HUDEP-2 (cell line): ENCODE measurements around the gene AS3MT.
"Not testable (repeated sequence)": the region's sequence is repeated elsewhere in the genome, so short reads cannot be mapped to it uniquely, and the experiment has no call there.

Source experiments
- DNase-seq, 76 experiments: peaks; one replicate each; lab custom pipeline; 2025; ENCODE audit not compliant: unreplicated experiment in 76 of 76; lab: John Stamatoyannopoulos, UW

AS3MT gene

DNA sequence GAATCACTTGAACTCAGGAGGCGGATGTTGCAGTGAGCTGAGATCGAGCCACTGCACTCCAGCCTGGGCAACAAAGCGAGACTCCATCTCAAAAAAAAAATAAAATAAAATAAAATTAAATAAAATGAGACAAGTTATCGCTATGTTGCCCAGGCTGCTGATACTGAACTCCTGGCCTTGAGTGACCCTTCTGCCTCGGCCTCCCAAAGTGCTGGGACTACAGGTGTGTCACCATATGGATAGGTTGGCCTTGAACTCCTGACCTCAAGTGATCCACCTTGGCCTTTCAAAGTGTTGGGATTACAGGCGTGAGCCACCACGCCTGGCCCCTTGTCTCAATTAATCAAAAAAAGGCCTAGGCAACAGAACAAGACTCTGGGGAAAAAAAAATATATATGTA lies 16.0 kb upstream of the AS3MT start:
- DNase-seq = not testable (repeated sequence)

DNA sequence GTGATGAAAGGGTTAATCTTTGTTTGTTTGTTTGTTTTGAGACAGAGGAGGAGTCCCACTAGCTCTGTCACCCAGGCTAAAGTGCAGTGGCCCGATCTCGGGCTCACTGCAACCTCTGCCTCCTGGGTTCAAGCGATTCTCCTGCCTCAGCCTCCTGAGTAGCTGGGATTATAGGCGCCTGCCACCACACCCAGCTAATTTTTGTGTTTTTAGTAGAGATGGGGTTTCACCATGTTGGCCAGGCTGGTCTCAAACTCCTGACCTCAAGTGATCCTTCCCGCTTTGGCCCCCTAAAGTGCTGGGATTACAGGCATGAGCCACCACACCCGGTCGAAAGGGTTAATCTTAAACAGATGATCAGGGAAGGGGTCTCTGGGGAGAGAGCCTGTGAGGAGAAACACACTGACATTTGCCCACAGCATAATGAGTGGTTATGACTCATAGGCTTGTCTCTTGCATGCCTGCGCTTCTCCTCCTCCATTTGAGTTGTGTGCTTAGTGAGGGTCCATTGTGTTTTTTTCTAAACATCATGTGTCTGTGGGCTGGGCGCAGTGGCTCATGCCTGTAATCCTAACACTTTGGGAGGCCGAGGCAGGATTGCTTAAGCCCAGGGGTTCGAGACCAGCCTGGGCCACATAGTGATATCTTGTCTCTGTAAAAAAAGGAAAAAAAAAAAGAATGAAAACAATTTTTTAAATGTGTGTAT lies 13.4 kb upstream of the AS3MT start:
- peak in 3 of 76 experiments; percentile 6 to 25 (median 24) for DNase-seq

DNA sequence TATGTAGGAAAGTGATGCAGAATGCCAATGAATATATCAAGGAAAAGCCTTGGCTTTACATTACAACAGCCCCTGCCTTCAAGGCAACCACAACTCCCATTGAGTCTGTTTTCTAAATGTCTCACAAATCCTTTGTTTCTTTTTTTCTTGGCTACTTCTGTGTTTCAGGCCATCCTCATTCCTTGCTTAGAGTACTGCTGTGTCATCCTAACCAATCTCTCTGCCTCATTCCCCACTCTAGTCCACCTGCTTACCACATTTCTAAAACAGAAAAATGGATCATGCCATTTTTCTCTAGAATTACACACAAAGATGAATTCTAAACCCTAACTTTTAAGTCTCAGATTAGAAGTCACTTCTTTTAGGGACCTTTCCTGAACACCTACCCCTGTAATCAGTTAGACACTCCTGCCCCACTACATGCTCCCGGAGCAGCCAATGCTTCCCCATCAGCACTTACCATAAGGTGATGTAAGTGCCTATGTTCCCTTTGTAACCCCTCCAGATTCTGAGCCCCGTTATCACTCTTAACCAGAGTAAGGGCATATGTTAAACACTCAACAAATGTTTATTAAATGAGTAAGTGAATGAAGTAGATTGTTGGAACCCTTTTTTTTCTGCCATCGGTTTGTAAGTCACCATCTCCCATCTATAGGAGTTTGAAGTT lies 12.4 kb upstream of the AS3MT start:
- DNase-seq = no peak

GRCh38 chr10:102859911-102860310 lies 9.4 kb upstream of the AS3MT start:
- DNase-seq = no peak

DNA sequence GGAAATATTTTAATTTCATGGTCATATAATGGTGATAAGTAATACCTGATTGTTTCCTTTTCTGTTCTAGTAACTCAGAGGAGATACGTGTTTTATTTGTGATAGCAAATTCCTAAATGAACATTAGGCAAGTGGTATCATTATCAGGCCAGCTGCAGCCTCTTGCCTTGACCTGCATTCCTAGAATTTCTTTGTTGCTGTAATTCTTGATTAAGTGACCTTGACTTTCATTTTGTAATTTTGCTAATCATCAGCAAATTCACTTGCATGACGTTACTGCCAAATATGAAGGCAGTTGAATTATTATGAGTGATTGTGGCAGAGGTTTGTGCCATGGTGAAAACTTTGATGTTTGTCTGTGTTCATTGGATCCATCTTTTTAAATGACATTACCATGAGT lies 5.6 kb upstream of the AS3MT start:
- DNase-seq = peak in 4 of 76 experiments; percentile 5 to 45 (median 18)

DNA sequence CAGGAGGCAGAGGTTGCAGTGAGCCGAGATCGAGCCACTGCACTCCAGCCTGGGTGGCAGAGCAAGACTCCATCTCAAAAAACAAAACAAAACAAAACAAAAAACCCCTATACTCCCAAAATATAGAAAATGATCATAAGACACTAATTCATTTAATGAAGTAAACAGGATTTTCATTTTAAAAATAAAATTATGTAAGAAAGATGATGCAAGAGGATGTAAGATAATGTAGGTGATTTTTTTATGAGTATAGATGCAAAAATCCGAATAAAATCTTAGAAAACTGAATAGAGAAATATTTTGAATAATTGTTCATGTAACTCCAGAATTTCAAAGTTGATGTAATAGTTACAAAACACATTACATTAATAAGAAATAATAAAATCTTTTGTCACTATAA lies 3.6 kb upstream of the AS3MT start:
- no peak for DNase-seq

- DNase-seq = no peak
These were observed 386 bp upstream of the AS3MT start for GRCh38 chr10:102868911-102869257.

- DNase-seq = no peak
These were observed 951 bp downstream of the AS3MT start for GRCh38 chr10:102870221-102870620.

- DNase-seq = no peak
These were observed 2.9 kb downstream of the AS3MT start for GRCh38 chr10:102872163-102872562.

DNA sequence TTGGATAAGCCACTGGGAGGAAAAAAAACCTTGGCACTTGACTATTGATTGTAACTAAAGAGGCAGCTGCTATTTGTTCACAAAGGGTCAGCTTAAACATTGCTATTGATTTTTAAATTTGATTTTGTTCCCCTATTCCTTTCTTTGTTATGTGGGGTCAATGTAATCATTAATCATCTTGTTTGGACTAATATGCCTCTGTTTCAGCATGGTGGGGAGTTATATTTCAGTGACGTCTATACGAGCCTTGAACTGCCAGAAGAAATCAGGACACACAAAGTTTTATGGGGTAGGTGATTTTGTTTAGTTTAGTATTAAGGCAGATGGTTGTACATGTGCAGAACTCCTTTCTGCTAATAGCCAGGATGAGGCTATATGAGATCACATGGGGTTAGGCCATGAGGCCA lies 7.5 kb downstream of the AS3MT start:
- DNase-seq = no peak

- no peak for DNase-seq
These were observed 9.4 kb downstream of the AS3MT start for GRCh38 chr10:102878629-102879028.

DNA sequence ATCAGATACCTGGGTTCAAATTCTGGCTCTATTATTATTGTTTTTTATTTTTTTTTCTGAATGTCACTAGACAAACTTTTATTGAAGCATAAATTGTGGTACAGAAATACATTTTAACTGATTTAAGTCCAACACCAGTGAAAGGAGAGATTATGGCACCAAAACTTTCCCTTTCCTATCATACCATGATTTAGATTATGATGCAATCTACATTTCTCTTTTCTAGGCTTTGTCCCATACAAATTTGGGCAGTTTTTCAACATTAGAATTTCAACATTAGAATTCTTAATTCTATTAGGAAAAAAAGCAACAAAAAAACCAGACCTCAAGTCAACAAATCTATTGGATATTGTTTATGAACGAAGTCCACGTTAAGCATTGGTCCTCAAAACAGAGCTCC lies 11.0 kb downstream of the AS3MT start:
- DNase-seq = no peak

- DNase-seq = no peak
These were observed 18.8 kb downstream of the AS3MT start for GRCh38 chr10:102888048-102888447.

DNA sequence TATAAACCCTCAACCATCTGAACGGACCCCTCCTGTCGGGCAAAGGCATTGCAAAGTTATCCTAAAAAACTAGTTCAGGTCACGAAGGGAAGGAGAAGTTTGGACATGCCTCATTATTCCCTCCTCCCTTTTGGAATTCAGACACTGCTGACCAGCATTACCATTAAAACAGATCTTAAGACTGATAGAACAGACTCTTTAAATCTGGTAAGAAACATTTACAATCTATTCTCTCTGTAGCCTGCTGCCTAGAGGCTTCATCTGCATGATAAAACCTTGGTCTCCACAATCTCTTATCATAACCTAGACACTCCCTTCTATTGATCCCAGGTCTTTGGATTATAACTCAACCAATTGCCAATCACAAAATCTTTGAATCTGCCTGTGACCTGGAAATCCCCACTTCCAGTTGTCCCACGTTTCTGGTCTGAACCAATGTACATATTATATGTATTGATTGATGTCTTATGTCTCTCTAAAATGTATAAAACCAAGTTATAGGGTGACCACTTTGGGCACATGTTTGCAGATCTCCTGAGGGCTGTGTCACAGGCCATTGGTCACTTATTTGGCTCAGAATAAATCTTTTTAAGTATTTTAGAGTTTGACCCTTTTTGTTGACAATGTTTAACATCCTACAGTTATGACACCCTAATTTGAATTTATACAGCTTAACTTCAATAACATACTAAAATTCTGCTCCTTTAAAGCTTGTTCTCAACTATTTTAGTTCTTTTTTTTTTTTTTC lies 25.4 kb downstream of the AS3MT start:
- no peak for DNase-seq

DNA sequence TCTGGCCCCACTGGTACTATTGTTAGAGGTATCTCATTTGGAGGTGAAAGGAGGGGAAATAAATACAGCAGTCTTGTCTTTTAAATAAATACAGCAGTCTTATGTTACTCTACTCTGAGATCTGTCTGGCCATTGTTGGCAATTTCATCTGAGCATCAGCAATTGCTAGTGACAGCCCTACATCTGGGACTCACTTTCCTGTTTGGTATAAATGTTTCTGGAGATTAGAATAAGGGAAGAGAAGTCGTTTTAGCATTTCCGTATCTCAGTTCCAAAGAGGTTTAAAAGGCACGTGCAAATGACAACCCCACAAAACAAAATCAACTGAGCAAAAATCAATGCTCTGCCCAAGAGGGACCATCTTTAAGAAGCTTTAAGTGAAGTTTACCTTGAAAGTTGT lies 30.7 kb downstream of the AS3MT start:
- DNase-seq = no peak

DNA sequence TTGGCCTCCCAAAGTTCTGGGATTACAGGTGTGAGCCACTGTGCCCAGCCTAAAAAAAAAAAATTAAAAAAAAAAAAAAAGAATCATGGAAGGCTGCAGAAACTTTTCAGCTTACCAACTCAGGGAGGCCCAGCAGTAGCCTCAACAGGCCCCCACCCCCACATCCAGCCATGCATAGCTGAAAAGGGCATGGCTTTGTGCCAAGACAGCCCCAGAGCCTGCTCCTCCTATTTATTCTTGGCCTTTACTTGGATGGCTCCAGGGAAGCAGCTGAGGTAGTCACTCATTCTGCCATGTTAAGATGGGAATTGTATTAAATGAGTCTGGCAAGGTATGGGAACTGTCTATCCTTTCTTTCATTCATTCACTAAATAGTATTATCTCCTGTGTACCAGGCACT lies 35.1 kb downstream of the AS3MT start:
- no peak for DNase-seq

- no peak for DNase-seq
These were observed 37.2 kb downstream of the AS3MT start for GRCh38 chr10:102906507-102906906.

- no peak for DNase-seq
These were observed 45.5 kb downstream of the AS3MT start for GRCh38 chr10:102914781-102915180.

DNA sequence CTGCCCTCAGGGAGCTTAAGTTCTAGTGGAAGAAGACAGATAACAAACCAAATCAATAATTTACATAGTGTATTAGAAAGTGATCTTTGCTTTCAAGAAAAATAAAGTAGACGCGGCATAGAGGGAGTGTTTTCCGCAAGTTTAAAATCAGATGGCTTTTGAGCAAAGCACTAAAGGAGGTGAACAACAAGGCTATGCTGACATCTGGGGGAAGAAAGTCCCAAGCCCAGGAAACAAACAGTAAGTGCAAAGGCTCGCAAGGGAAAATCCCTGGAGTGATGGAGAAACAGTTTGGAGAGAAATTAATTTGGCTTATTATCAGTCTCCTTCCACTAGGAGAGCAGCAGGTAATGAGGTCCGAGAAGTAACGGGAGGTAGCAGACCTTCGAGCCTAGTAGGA lies 46.9 kb downstream of the AS3MT start:
- no peak for DNase-seq

- peak in 67 of 76 experiments; percentile 27 to 82 (median 63) for DNase-seq
These were observed 48.2 kb downstream of the AS3MT start for GRCh38 chr10:102917314-102917961.
